ENCODE measurements around the gene IL13. TPM values are rescaled to one million over a fixed set of nuclear protein-coding genes. Genes with fewer than 3 reads are reported as not detected.

IL13 gene
- total RNA-seq, 1 experiment from 2014 or later = not detected

DNA sequence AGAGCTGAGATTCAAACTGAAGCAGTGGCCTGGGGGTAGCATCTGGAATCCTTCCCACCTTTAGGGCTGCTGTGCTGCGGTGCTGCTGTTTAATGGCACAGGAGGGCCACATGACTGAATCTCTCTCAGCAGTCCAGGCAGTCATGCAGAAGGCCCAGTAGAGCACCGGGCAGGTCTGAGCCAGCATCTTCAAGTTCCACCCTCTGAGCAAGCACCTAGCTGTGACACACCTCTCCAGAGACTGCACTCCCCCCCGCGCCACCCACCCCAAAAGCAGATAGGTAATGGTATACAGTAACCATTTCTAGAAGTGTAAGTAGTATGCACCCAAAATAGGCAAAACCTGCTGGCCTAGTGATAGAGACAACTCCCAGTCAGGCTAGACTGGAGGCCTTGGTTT, 24.0 kb downstream of the IL13 start:
- H3K4me1 Mint-ChIP-seq = peaks cover 4 to 8% of the 10 kb centered on the region in 2 experiments; a peak in 1 of 4 replicates
- H4K91ac ChIP-seq (ENCODE audit: insufficient read length, low read depth, low read length) = no peak overlapping the region
- no peaks in the 10 kb centered on the region for H3K27me3 ChIP-seq (ENCODE audit: insufficient read depth, low read length)
- no CpG with 5 or more reads among the region's 4 CpGs for WGBS (ENCODE audit: extremely low coverage, insufficient read length, low lambda C conversion rate)
- H2AK5ac ChIP-seq (ENCODE audit: insufficient read length, low read length) = no peak overlapping the region
- H3K4me1 ChIP-seq (ENCODE audit: insufficient read depth, low read length) = no peaks in the 10 kb centered on the region
- H3K79me1 ChIP-seq (ENCODE audit: insufficient read depth, low read depth, low read length, poor library complexity, severe bottlenecking) = no peaks in the 10 kb centered on the region
- H4K20me1 ChIP-seq (ENCODE audit: control insufficient read depth, insufficient read depth, insufficient read length) = peaks cover 3% of the 10 kb centered on the region
- H3T11ph ChIP-seq (ENCODE audit: low read length) = no peak overlapping the region
- TF ChIP-seq, protein P1, sequence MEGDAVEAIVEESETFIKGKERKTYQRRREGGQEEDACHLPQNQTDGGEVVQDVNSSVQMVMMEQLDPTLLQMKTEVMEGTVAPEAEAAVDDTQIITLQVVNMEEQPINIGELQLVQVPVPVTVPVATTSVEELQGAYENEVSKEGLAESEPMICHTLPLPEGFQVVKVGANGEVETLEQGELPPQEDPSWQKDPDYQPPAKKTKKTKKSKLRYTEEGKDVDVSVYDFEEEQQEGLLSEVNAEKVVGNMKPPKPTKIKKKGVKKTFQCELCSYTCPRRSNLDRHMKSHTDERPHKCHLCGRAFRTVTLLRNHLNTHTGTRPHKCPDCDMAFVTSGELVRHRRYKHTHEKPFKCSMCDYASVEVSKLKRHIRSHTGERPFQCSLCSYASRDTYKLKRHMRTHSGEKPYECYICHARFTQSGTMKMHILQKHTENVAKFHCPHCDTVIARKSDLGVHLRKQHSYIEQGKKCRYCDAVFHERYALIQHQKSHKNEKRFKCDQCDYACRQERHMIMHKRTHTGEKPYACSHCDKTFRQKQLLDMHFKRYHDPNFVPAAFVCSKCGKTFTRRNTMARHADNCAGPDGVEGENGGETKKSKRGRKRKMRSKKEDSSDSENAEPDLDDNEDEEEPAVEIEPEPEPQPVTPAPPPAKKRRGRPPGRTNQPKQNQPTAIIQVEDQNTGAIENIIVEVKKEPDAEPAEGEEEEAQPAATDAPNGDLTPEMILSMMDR (conservative IDR thresholded peaks at IDR 0.05) = no peak
- H3K36me3 Mint-ChIP-seq (ENCODE audit: insufficient read depth in 1 of 3, low read depth in 3 of 3) = no peaks in the 10 kb centered on the region
- H2AFZ ChIP-seq (ENCODE audit: low read length) = no peak overlapping the region
- DNase-seq = no peak
- no peaks in the 10 kb centered on the region for H3K79me2 ChIP-seq (ENCODE audit: insufficient read depth, low read length)
- H3K56ac ChIP-seq (ENCODE audit: insufficient read length, low read depth, low read length) = no peak overlapping the region
- H3K27ac ChIP-seq (ENCODE audit: insufficient read length, low read depth, low read length) = no peak overlapping the region
- no peak overlapping the region for H3K9ac ChIP-seq (ENCODE audit: extremely low read depth, insufficient read length, low read length)
- no peak overlapping the region for H4K8ac ChIP-seq (replicated peaks; ENCODE audit: insufficient read length, low read depth, low read length)
- no peak overlapping the region for H2BK20ac ChIP-seq (ENCODE audit: low read depth, low read length, poor library complexity, severe bottlenecking)
- no peak overlapping the region for H2BK12ac ChIP-seq (ENCODE audit: insufficient read length, low read depth, low read length)
- no peak overlapping the region for H2BK15ac ChIP-seq (ENCODE audit: low read depth, low read length)
- H4K5ac ChIP-seq (ENCODE audit: insufficient read length, low read depth, low read length) = no peak overlapping the region
- no peak overlapping the region; a peak in 1 of 7 replicates for H3K27ac Mint-ChIP-seq
- H3K18ac ChIP-seq (ENCODE audit: insufficient read length, low read depth, low read length) = no peak overlapping the region
- no peak overlapping the region for H2BK5ac ChIP-seq (ENCODE audit: insufficient read length, low read length)
- no peak overlapping the region for H3K14ac ChIP-seq (ENCODE audit: insufficient read depth, low read length)
- no peaks in the 10 kb centered on the region for H3K27me3 Mint-ChIP-seq (ENCODE audit: low read depth)
- H2BK120ac ChIP-seq (ENCODE audit: low read depth, low read length, poor library complexity, severe bottlenecking) = no peak overlapping the region
- H3K9me3 Mint-ChIP-seq = no peaks in the 10 kb centered on the region
- H3K9me3 ChIP-seq (ENCODE audit: control insufficient read depth, low read depth, low read length) = no peaks in the 10 kb centered on the region
- H3K4me3 Mint-ChIP-seq = no peak overlapping the region
- no peak overlapping the region for H3K4me2 ChIP-seq (ENCODE audit: insufficient read depth, insufficient read length, low read length)
- H3K23ac ChIP-seq (ENCODE audit: insufficient read length, low read depth, low read length) = no peak overlapping the region
- H3K4ac ChIP-seq (ENCODE audit: low read depth, low read length) = no peak overlapping the region
- H3K23me2 ChIP-seq (ENCODE audit: insufficient read length, low read depth, low read length, poor library complexity, severe bottlenecking) = no peaks in the 10 kb centered on the region

All from H9 (cell line).